NCI-H2227 (cell line): ENCODE measurements around the gene ACSM3.
"Not testable (repeated sequence)": the region's sequence is repeated elsewhere in the genome, so short reads cannot be mapped to it uniquely, and the experiment has no call there.

Source experiments
- DNase-seq: peaks from one replicate; lab custom pipeline; 2025; ENCODE audit not compliant: unreplicated experiment; lab: John Stamatoyannopoulos, UW

Gene ACSM3

GRCh38 chr16:20755238-20755637 is 8.6 kb upstream of the ACSM3 start:
- DNase-seq = no peak

GRCh38 chr16:20755799-20756198 is 8.0 kb upstream of the ACSM3 start:
- not testable (repeated sequence) for DNase-seq

- DNase-seq = no peak
Measured at GRCh38 chr16:20760346-20760745, 3.5 kb upstream of the ACSM3 start.

- DNase-seq = no peak
Measured at GRCh38 chr16:20761175-20761574, 2.6 kb upstream of the ACSM3 start.

GRCh38 chr16:20762404-20763123 is 1.2 kb upstream of the ACSM3 start:
- no peak for DNase-seq

- DNase-seq = not testable (repeated sequence)
Measured at GRCh38 chr16:20764448-20764847, 634 bp downstream of the ACSM3 start.

GRCh38 chr16:20765732-20766131 is 1.9 kb downstream of the ACSM3 start:
- DNase-seq = no peak

GRCh38 chr16:20766294-20766693 is 2.5 kb downstream of the ACSM3 start:
- DNase-seq = no peak

- no peak for DNase-seq
Measured at GRCh38 chr16:20767577-20767976, 3.8 kb downstream of the ACSM3 start.

- no peak for DNase-seq
Measured at GRCh38 chr16:20768121-20768520, 4.3 kb downstream of the ACSM3 start.

- no peak for DNase-seq
Measured at GRCh38 chr16:20768818-20769217, 5.0 kb downstream of the ACSM3 start.

- no peak for DNase-seq
Measured at GRCh38 chr16:20773679-20774078, 9.9 kb downstream of the ACSM3 start.

GRCh38 chr16:20774703-20775362 is 11.0 kb downstream of the ACSM3 start:
- DNase-seq = peak; percentile 69

GRCh38 chr16:20781697-20782096 is 17.9 kb downstream of the ACSM3 start:
- DNase-seq = no peak

GRCh38 chr16:20782470-20782869 is 18.7 kb downstream of the ACSM3 start:
- DNase-seq = no peak

- no peak for DNase-seq
Measured at GRCh38 chr16:20784204-20784603, 20.4 kb downstream of the ACSM3 start.

GRCh38 chr16:20789130-20789529 is 25.3 kb downstream of the ACSM3 start:
- no peak for DNase-seq

- no peak for DNase-seq
Measured at GRCh38 chr16:20791923-20792612, 28.3 kb downstream of the ACSM3 start.

- DNase-seq = no peak
Measured at GRCh38 chr16:20798364-20798763, 34.5 kb downstream of the ACSM3 start.

GRCh38 chr16:20799599-20799998 is 35.8 kb downstream of the ACSM3 start:
- peak; percentile 12 for DNase-seq

- DNase-seq = no peak
Measured at GRCh38 chr16:20801278-20801677, 37.5 kb downstream of the ACSM3 start.

GRCh38 chr16:20803192-20803560 is 39.4 kb downstream of the ACSM3 start:
- DNase-seq = no peak
